GM12878 (cell line): ENCODE data around the gene HLA-B. TPM values are rescaled to one million over a fixed set of nuclear protein-coding genes. Genes with fewer than 3 reads are reported as not detected.

Source experiments
- IKZF2 ChIP-seq, 2 experiments: fragments of 450-650 bp; IDR thresholded peaks; 2 replicates each; pipeline ENCODE4 v1.6.1; 2017; ENCODE audit warnings: mild to moderate bottlenecking in 2 of 2, moderate library complexity in 2 of 2
- polyA plus RNA-seq, 11 experiments: library from polyadenylated mRNA; depleted of rRNA in 4 of 11; unstranded in 6 of 11; stranded (reverse) in 5 of 11; fragments of >200 nt; fragmentation: Nextera tagmentation in 4 of 11; fragmentation: Illumina TruSeq in 1 of 11; extraction: Ambion mirVana in 4 of 11; extraction: Trizol in 1 of 11; gene quantifications; 1 replicate in 1 of 11; 2 replicates in 10 of 11; pipeline versions ENCODE4 v1.2.1 to v1.2.3, GENCODE V29; 2011 to 2016; ENCODE audit warnings: inconsistent platforms in 2 of 11, missing spikeins in 2 of 11, low read depth in 1 of 11
- total RNA-seq, 4 experiments: library from RNA; depleted of rRNA in 3 of 4; stranded (reverse); fragments of >200 nt in 3 of 4; fragmentation: Illumina TruSeq in 1 of 4; extraction: Trizol in 1 of 4; gene quantifications; 2 replicates each; pipeline versions ENCODE4 v1.2.1 to v1.2.3, GENCODE V29; 2013 to 2021
- TF ChIP-seq, protein P1 (sequence below), 3 experiments: IDR thresholded peaks in 2 of 3; conservative IDR thresholded peaks in 1 of 3; 2 replicates each; pipeline ENCODE4 v1.5.1; 2011; ENCODE audit warnings: low read depth in 3 of 3, low read length in 3 of 3, mild to moderate bottlenecking in 3 of 3, control low read depth in 2 of 3, moderate library complexity in 2 of 3, inconsistent platforms in 1 of 3, mixed read lengths in 1 of 3; ENCODE audit not compliant: control insufficient read depth in 2 of 3, insufficient read depth in 1 of 3; ENCODE audit errors: extremely low read depth in 1 of 3
- TF ChIP-seq, protein P2 (sequence below): fragments of 450-650 bp; IDR thresholded peaks from 2 replicates; pipeline ENCODE4 v1.6.1; 2017; ENCODE audit warnings: antibody characterized with exemption, mild to moderate bottlenecking, moderate library complexity
- TF ChIP-seq, protein P3 (sequence below): fragments of 450-650 bp; conservative IDR thresholded peaks from 2 replicates; pipeline ENCODE4 v1.6.1; 2017; ENCODE audit warnings: mild to moderate bottlenecking, moderate library complexity
- TF ChIP-seq, protein P4 (sequence below): IDR thresholded peaks from 2 replicates; pipeline ENCODE4 v1.6.1; 2011; ENCODE audit warnings: low read depth, mild to moderate bottlenecking, low read length, moderate library complexity, borderline replicate concordance; ENCODE audit errors: extremely low read depth

HLA-B gene
- total and polyA plus RNA-seq, 10 of the 15 experiments (the other 5 are each of a cell fraction or from before 2014, with no cell fraction given), result 820 to 5,128 (median 3,370) TPM

DNA sequence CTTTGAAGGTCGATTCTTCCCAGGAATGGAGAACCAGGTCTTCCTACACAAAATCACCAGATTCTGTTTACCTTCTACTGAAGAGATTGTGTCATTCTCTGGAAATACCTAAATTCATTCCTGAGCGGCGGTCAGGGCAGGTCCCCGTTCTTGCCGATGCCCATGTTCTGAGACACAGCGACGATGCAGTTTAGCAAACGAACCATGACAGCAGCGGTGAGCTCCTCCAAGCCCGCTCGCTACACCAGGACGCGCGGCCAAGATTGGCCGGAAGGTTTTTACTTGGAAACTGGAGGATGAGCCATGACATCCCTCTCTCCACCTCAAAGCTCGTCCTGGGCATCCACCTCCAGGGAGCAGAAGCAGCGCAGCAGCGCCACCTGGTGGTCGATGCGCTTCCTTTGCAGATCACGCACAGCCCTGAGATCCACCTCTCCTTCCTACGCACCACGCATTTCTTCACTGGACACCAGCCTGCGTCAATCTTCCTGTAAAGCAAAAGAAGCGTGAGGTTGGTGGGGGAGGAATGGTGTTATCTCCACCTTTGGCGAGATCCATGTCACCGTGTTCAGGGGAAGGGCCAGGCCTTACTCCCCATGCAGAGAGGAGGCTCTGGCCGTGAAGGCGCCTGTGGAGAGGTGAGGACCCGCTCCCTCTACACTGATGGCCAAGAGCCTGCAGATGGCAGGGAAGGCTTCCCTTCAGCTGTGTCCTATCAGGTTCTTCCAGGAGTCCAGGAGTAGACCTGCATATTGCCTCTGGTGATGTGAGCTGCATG lies 9.9 kb upstream of the HLA-B start (continued):
- TF ChIP-seq, protein P1, sequence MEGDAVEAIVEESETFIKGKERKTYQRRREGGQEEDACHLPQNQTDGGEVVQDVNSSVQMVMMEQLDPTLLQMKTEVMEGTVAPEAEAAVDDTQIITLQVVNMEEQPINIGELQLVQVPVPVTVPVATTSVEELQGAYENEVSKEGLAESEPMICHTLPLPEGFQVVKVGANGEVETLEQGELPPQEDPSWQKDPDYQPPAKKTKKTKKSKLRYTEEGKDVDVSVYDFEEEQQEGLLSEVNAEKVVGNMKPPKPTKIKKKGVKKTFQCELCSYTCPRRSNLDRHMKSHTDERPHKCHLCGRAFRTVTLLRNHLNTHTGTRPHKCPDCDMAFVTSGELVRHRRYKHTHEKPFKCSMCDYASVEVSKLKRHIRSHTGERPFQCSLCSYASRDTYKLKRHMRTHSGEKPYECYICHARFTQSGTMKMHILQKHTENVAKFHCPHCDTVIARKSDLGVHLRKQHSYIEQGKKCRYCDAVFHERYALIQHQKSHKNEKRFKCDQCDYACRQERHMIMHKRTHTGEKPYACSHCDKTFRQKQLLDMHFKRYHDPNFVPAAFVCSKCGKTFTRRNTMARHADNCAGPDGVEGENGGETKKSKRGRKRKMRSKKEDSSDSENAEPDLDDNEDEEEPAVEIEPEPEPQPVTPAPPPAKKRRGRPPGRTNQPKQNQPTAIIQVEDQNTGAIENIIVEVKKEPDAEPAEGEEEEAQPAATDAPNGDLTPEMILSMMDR (IDR thresholded peaks at IDR 0.05 in 2 of 3, conservative IDR thresholded peaks at IDR 0.05 in 1 of 3; ENCODE audit: control insufficient read depth in 2 of 3, extremely low read depth in 1 of 3, insufficient read depth in 1 of 3, low read depth in 3 of 3, low read length in 3 of 3), result peak; percentile 90 to 95 (median 94)
- peak; percentile 70 to 79; a peak in 3 of 4 replicates for TF ChIP-seq IKZF2 (IDR thresholded peaks at IDR 0.05)
- TF ChIP-seq, protein P2, sequence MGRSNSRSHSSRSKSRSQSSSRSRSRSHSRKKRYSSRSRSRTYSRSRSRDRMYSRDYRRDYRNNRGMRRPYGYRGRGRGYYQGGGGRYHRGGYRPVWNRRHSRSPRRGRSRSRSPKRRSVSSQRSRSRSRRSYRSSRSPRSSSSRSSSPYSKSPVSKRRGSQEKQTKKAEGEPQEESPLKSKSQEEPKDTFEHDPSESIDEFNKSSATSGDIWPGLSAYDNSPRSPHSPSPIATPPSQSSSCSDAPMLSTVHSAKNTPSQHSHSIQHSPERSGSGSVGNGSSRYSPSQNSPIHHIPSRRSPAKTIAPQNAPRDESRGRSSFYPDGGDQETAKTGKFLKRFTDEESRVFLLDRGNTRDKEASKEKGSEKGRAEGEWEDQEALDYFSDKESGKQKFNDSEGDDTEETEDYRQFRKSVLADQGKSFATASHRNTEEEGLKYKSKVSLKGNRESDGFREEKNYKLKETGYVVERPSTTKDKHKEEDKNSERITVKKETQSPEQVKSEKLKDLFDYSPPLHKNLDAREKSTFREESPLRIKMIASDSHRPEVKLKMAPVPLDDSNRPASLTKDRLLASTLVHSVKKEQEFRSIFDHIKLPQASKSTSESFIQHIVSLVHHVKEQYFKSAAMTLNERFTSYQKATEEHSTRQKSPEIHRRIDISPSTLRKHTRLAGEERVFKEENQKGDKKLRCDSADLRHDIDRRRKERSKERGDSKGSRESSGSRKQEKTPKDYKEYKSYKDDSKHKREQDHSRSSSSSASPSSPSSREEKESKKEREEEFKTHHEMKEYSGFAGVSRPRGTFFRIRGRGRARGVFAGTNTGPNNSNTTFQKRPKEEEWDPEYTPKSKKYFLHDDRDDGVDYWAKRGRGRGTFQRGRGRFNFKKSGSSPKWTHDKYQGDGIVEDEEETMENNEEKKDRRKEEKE, result no peak
- TF ChIP-seq, protein P3, sequence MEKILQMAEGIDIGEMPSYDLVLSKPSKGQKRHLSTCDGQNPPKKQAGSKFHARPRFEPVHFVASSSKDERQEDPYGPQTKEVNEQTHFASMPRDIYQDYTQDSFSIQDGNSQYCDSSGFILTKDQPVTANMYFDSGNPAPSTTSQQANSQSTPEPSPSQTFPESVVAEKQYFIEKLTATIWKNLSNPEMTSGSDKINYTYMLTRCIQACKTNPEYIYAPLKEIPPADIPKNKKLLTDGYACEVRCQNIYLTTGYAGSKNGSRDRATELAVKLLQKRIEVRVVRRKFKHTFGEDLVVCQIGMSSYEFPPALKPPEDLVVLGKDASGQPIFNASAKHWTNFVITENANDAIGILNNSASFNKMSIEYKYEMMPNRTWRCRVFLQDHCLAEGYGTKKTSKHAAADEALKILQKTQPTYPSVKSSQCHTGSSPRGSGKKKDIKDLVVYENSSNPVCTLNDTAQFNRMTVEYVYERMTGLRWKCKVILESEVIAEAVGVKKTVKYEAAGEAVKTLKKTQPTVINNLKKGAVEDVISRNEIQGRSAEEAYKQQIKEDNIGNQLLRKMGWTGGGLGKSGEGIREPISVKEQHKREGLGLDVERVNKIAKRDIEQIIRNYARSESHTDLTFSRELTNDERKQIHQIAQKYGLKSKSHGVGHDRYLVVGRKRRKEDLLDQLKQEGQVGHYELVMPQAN, result no peak
- TF ChIP-seq, protein P4, sequence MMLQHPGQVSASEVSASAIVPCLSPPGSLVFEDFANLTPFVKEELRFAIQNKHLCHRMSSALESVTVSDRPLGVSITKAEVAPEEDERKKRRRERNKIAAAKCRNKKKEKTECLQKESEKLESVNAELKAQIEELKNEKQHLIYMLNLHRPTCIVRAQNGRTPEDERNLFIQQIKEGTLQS, result no peak
